Fibroblast of upper back skin (primary cell): ENCODE data around the gene PKNOX2.
"Not testable (repeated sequence)": the region's sequence is repeated elsewhere in the genome, so short reads cannot be mapped to it uniquely, and the experiment has no call there.

Experiments
- DNase-seq: peaks from one replicate; pipeline ENCODE4 v3.0.0-alpha.2; 2013

Gene PKNOX2

DNA sequence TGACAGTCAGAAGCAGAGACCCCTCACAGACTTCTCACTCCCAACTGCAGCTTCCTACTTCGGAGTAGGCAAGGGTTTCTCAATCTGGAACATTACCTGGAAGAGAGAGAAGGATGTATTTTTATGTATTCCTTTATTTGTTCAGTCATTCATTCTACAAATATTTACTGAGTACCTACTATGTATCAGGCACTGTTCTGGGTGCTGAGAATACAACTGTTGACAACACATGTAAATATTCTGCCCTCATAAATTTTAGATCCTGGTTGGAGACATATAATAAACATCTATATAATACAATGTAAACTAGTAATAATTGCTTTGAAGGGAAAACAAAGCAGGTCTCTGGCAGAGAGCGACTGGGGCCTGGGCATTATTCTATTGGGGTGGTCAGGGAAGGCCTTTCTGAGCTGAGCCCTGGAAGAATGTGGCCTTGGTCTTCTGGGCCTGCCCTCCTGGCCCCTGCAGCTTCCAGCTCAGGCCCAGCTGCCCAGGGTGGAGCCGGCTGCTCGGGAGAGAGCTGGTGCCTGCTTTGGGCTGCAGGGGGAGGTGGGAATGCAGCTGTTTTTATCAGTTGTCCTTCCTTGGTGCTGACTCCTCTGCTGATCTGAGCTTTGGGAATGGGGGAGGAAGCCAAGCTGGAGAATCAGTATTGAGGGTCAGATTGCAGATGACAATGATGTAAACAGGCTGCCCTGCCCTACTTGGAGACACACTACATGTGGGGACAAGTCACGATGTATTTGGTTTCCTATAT is 46.8 kb downstream of the PKNOX2 start:
- DNase-seq, result no peak

DNA sequence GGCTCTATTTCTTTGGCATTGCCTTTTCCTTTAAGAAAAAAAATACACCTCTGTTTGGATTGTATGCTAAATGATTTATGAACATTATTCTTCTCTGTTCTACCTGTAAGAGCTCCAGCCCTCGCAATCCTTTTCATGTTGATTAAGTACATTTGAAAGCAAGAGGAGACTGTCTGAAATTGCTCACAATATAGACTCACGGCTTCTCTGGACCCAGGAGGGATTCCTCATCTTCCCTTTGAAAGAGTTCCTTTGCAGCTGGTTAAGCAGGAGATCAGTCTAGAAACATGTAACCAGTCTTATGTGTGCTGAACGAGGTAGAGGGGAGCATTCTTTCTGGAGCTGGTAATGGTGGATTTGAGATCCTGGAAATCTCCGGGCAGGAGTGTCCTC is 47.4 kb downstream of the PKNOX2 start:
- DNase-seq, result no peak

DNA sequence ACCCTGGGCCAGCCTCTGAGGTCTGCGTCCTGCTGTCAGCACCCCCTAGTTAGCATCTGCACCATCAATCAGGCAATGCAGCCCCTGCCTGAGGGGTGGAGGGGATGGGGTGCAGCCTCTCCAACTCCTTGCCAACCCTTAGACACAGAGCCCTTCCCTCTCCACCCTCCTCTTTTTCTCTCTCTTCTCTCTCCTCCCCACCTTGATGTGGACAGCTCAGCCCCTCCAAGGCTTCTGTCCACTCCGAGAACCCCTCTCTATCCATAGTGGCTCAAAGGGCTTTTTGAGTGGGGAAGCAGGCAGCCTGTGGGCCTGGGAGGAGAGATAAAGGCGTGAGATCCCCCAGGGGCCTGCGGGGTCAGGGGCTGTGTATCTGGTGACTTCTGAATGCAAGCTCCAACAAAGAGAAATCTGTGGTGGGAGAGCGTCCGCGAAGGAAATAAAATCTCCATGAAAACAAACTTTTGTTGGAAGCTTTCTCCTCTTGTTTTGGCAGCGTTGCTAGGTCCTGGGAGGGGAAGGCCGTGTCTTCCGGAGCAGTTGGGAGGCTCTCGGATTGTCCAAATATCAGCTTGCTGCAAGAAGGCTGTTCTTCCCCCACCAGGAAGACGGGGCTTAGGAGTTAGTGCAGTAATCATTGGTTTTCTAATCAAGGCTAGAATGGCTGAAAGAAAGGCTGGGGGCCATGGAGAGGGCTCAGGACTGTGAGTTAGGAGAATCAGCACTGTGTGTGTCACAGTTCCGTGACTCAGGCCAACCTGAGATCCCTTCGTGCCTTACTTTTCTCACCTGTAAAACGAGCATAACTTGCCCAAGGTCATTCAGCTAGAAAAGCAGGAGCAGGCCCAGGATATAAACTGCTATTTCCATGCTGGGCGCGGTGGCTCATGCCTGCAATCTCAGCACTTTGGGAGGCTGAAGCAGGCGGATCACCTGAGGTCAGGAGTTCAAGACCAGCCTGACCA is 50.3 kb downstream of the PKNOX2 start:
- DNase-seq, result no peak

- DNase-seq, result no peak
These were observed 51.4 kb downstream of the PKNOX2 start for GRCh38 chr11:125215976-125216375.

DNA sequence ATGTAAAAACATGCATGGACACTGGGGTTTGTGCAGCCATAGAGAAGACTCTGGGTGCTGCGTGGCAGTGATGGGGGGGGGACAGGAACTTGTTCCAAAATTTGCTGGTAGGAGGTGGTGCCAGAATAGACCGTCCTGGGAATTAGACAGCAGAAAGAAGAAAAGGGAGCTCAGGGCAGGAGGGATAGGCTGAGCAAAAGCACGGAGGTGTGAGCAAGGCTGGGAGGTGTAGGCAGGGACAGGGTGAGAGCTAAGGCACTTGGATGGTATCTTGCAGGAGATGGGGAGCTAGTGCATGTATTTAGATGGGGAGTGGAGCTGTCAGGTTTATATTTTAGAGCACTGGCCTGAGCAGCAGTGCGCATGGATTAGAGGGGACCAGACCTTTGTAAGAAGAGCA is 53.8 kb downstream of the PKNOX2 start:
- DNase-seq, result no peak

DNA sequence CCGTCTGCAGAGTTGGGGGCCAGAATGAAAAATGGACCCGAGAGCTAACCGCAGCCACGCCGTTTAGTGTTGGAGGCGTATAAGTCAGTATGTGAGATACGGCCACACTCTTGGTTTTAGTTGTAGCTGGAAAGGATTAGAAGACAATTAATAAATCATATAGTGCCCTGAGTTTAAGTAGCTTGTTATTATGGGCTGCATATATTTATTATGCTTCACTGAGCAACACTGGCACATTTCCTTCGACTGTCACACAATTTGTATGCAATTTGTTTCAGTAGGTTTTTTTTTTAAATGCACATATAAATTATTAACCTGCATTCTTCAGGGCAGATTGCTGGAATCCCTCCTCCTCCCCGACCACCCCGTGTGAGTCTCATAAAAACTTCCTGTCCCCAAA is 56.9 kb downstream of the PKNOX2 start:
- no peak for DNase-seq

DNA sequence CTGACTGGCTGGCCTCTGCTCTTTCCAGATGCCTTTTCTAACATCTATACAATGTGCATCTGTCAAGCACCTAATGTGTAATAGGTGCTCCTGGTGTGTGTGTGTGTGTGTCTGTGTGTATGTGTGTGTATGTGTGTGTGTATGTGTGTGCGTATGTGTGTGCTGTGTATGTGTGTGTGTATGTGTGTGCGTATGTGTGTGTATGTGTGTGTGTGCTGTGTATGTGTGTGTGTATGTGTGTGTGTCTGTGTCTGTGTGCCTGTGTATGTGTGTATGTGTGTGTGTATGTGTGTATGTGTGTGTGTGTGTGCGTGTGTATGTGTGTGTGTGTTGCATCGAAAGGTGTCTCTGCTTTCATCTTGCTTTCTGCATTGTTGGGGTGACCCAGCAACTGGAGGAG is 57.9 kb downstream of the PKNOX2 start:
- DNase-seq, result no peak

DNA sequence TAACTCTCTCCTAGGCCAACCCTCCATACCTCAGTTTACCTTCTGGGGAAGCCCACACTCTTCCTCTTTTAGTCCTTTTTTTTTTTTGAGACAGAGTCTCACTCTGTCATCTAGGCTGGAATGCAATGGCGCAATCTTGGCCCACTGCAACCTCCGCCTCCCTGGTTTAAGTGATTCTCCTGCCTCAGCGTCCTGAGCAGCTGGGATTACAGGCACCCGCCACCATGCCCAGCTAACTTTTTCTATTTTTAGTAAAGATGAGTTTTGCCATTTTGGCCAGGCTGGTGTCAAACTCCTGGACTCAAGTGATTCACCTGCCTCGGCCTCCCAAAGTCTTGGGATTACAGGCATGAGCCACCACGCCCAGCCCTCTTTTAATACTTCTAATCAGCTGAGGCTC is 58.6 kb downstream of the PKNOX2 start:
- not testable (repeated sequence) for DNase-seq

DNA sequence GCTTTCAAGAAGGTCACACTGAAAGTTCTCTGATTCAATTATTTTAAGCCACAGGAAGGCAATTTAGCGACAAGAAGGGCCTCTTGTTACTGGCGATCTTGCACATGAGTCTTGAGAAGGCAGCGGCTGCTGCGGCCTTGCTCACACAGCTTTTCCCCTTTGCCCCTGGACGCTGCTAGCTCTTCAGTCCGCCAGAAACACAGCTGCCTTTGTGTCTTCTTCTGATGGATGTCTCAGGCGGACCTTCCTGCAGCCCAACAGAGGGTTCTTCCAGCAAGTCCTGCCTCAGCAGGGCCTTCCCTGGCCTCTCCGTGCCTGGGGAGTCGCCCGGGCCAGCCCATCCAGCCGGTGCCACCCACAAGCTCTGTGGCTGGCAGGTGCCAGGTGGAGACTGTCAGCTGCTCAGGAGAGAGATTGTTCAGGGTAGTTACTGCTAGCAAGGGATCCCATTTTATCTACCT is 59.4 kb downstream of the PKNOX2 start:
- no peak for DNase-seq

GRCh38 chr11:125224391-125225021 is 60.0 kb downstream of the PKNOX2 start:
- peak; percentile 29 for DNase-seq

DNA sequence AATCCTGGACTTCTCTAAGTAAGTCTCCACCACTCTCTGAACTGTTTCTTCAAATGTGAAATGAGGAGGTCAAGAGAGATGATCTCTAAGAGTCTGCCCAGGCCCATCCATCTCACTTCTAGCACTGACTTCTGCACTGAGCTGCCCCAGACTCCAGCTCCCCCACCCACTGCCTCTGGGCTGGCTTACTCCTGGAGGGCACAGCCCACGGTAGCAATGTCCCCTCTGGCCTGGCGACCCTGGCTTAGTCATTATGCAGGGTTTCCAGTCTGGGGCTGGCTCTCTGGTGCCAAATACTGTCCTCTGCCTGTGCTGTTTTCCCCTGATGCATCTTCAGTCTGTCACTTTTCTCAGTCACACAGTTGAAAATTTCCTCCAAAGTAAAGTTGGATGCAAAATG is 60.9 kb downstream of the PKNOX2 start:
- DNase-seq, result no peak

DNA sequence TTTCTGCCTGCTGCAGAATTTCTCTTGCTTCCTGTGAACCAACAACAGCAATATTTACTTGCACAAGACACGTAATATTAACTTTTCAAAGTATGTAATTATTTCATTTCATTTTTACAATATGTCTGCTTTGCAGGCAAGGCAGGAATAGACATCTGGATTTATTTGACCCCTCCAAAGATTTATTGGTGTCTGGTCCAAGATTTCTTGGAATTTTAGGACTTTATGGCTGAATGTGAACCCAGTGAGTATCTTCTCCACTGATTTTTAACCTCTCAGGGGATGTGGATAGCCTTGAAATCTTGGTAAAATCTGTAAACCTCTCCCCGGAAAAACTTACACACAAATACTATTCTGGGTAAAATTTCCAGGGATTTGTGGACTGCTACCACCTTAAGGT is 61.5 kb downstream of the PKNOX2 start:
- DNase-seq, result no peak

- no peak for DNase-seq
These were observed 62.2 kb downstream of the PKNOX2 start for GRCh38 chr11:125226706-125227105.

DNA sequence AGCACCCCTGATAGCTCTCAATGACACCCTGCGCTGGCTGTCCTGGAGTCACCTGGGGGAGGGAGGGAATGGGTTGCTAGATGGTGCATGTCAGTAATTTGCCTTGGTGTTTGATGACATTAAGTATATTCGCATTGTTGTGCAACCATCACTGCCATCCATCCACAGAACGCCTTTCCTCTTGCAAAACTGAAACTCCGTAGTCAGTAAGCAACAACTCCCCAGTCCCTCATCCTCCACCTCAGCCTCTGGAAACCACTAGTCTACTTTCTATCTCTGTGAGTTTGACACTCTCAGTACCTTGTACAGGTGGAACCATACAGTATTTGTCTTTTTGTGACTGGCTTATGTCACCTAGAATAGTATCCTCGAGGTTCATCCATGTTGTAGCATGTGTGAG is 62.6 kb downstream of the PKNOX2 start:
- DNase-seq, result no peak

DNA sequence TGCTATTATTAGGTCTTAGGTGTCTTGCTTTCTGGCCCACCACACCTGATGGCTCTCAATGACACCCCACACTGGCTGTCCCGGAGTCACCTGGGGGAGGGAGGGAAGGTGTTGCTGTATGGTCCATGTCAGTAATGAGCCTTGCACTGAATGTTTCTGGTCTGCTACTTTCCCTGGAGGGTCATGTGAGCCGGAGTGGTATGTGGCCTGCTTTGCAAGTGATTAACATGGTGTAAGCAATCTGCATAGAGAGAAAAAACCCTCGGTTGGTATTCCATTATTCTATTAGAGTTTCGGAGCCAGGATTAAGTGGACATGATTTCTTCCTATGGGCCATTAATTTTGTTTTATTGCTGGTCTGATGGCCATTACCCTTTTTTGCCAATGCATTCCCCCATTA is 63.9 kb downstream of the PKNOX2 start:
- no peak for DNase-seq

- DNase-seq, result no peak
These were observed 64.4 kb downstream of the PKNOX2 start for GRCh38 chr11:125228993-125229392.

GRCh38 chr11:125229916-125230315 is 65.4 kb downstream of the PKNOX2 start:
- no peak for DNase-seq

DNA sequence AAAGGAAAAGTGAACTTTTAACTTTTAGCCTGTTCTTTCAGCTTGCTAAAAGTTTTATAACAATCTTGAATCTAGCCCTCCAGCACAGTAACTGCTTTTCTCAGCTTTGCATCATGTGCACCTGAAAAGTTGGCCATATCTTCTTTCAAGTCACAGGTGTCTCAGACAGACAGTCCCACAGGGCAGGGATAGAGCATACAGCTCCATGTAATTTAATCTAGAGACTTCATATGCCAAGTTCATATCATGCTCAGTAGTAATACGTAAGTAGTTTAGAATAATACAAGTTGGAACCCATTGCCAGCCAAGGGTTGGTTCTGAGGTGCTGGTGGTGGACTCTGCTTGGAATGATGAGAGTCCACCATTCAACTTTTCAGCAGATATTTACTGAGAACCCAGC is 68.6 kb downstream of the PKNOX2 start:
- DNase-seq, result no peak

DNA sequence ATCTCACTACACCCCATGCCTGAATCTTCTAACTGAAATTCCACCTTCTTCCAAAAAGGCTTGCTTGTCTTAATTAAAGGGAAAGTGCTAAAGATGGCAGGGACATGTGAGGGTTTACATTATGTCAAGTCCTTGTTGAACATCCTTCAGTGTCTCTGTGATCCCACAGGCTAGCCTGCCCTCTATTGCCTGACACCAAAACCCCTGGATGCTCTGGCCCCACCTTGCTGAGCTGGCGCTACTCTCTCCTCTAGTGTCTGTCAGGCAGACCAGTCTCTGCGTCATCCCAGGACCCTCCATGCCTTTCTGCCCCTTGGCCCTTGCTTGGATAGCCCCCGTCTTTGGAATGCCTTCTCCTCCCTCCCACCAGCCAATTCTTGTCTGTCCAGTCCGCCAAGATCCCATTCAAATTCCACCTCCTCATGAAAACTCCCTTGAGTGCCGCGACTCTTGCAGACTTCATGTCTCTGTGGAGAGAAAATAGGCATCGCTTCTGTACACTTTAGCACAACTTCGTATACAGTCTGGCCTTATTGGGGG is 69.3 kb downstream of the PKNOX2 start:
- no peak for DNase-seq

- no peak for DNase-seq
These were observed 70.5 kb downstream of the PKNOX2 start for GRCh38 chr11:125235071-125235471.

DNA sequence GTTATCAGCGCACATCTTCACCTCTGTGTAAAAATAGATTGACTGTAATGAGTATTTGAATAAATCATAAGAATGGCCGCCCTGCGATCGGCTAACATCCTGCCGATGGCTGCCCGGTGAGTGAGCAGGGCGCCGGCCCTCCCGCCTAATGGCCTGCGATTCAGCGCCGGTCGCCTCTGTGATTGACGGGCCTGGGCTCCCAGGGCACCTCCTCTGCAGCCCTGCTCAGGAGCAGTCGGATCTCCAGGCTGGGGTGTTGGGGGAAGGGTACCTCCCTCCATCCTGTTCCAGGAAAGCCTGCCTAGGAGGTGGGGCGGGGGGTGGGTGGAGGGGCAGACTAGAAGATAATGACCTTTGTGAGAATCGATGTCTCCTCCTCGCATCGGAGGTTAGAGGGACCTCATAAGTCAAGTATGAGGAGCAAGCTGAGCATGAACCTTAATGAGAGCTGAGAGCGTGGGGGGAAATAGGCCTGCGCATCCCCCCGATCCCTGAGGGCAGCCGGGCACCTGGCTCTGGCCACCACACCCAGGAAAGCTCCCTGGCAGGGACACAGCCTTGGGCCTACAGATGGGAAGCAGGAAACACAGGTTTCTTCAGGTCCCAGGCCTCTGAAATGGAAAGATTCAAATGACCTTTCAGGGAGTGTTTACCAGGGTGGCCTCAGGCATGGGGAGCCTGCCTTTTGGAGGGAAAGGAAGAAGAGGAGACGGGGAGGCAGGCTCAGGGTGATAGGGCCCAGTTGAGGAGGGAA is 71.7 kb downstream of the PKNOX2 start:
- DNase-seq, result no peak
